Measurements from ENCODE around the gene IFIH1. TPM values are rescaled to one million over a fixed set of nuclear protein-coding genes. Genes with fewer than 3 reads are reported as not detected.

IFIH1 gene
- total and polyA plus RNA-seq, 2 of the 8 experiments (the other 6 are each of a cell fraction or from before 2014, with no cell fraction given) = 0.32 to 2.0 TPM

DNA sequence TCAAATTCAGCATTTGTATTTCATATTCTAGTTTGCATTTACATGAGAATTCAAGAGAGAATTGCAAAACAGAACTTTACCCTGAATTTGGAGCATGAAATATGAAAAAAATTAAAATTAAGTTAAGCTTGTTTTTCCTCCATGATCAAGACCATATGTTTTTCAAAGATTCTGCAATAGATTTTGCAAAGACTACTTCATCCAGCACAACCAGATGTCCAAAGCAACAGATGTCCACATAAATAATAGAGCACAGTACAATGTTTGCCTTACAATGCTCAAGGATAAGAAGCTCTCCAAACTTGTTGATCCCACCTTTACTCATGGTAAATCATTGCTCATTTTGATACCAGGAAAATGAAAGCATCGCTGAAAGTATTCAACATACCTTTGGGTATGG lies 100.9 kb downstream of the IFIH1 start:
- Histone ChIP-seq H2AK5ac (ENCODE audit: low read depth, low read length) (no peak overlapping the region), H3K14ac (ENCODE audit: insufficient read length) (no peak overlapping the region), H2BK12ac (ENCODE audit: low read depth, low read length) (no peak overlapping the region), H3K56ac (replicated peaks; ENCODE audit: insufficient read length, low read depth, low read length) (no peak overlapping the region), H3K4ac (replicated peaks; ENCODE audit: insufficient read length, low read depth, low read length) (no peak overlapping the region), H2BK5ac (ENCODE audit: low read depth, low read length) (no peak overlapping the region), H3K79me1 (ENCODE audit: low read depth, low read length) (no peaks in the 10 kb centered on the region), H4K5ac (ENCODE audit: insufficient read length, low read depth, low read length) (no peak overlapping the region), H3K27ac (ENCODE audit: low read depth, low read length) (no peak overlapping the region), H3K36me3 (ENCODE audit: control insufficient read depth in 2 of 4, insufficient read depth in 4 of 4, low read length in 3 of 4) (no peaks in the 10 kb centered on the region), H4K20me1 (replicated peaks in 1 of 2; ENCODE audit: control insufficient read depth in 1 of 2, insufficient read depth in 2 of 2, low read length in 2 of 2) (no peaks in the 10 kb centered on the region), H2BK120ac (replicated peaks; ENCODE audit: low read depth, low read length) (no peak overlapping the region), H3K9me3 (ENCODE audit: insufficient read depth in 2 of 2, low read depth in 1 of 2, low read length in 1 of 2) (no peaks in the 10 kb centered on the region), H3K23me2 (ENCODE audit: low read depth, low read length) (no peaks in the 10 kb centered on the region), H3K4me1 (replicated peaks in 1 of 4; ENCODE audit: control insufficient read depth in 3 of 4, insufficient read depth in 4 of 4, low read length in 3 of 4) (no peaks in the 10 kb centered on the region), H3K79me2 (ENCODE audit: control insufficient read depth in 1 of 2, insufficient read depth in 2 of 2, low read length in 2 of 2) (no peaks in the 10 kb centered on the region), H3K18ac (ENCODE audit: extremely low read depth, low read length) (no peak overlapping the region), H3K27me3 (replicated peaks in 1 of 4; ENCODE audit: control insufficient read depth in 3 of 4, extremely low read depth in 1 of 4, insufficient read depth in 3 of 4, low read length in 3 of 4) (no peaks in the 10 kb centered on the region), H3K9ac (replicated peaks in 1 of 4; ENCODE audit: extremely low read depth in 1 of 4, low read depth in 3 of 4, low read length in 3 of 4) (no peak overlapping the region), H2BK15ac (ENCODE audit: low read length) (no peak overlapping the region), H3K4me3 (ENCODE audit: extremely low read depth in 1 of 4, insufficient read depth in 2 of 4, low read depth in 3 of 4, low read length in 4 of 4) (no peak overlapping the region), H3K23ac (ENCODE audit: insufficient read length) (no peak overlapping the region), H2BK20ac (ENCODE audit: low read length) (no peak overlapping the region), H3K4me2 (ENCODE audit: insufficient read depth in 1 of 2, low read depth in 2 of 2, low read length in 2 of 2) (no peak overlapping the region), H4K91ac (replicated peaks; ENCODE audit: insufficient read length, low read length) (no peak overlapping the region), H4K8ac (ENCODE audit: extremely low read depth, insufficient read depth, low read length) (no peak overlapping the region), H2AFZ (ENCODE audit: low read length) (no peak overlapping the region)
- FAIRE-seq = no peak
- DNase-seq (ENCODE audit: low read depth in 1 of 2, low spot score in 2 of 2) = no peak
- TF ChIP-seq SAP30 (IDR thresholded peaks at IDR 0.05; ENCODE audit: insufficient read depth, insufficient replicate concordance, low read length) (no peak), TEAD4 (IDR thresholded peaks at IDR 0.05; ENCODE audit: low read depth, low read length) (no peak), SIX5 (IDR thresholded peaks at IDR 0.05; ENCODE audit: low read depth, low read length) (no peak), CTBP2 (IDR thresholded peaks at IDR 0.05; ENCODE audit: borderline replicate concordance, insufficient read depth, insufficient read length, low read length) (no peak), CEBPB (IDR thresholded peaks at IDR 0.05; ENCODE audit: low read depth, low read length) (no peak), RFX5 (IDR thresholded peaks at IDR 0.05; ENCODE audit: borderline replicate concordance, low read depth, low read length) (no peak), RAD21 (IDR thresholded peaks at IDR 0.05 in 1 of 2, conservative IDR thresholded peaks at IDR 0.05 in 1 of 2; ENCODE audit: low read depth in 2 of 2, low read length in 2 of 2) (no peak)
- TF ChIP-seq, protein P1, sequence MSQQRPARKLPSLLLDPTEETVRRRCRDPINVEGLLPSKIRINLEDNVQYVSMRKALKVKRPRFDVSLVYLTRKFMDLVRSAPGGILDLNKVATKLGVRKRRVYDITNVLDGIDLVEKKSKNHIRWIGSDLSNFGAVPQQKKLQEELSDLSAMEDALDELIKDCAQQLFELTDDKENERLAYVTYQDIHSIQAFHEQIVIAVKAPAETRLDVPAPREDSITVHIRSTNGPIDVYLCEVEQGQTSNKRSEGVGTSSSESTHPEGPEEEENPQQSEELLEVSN (IDR thresholded peaks at IDR 0.05) = no peak
- TF ChIP-seq, protein P2, sequence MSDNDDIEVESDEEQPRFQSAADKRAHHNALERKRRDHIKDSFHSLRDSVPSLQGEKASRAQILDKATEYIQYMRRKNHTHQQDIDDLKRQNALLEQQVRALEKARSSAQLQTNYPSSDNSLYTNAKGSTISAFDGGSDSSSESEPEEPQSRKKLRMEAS (IDR thresholded peaks at IDR 0.05) = no peak
- CTCF ChIA-PET (ENCODE audit: partially characterized antibody) = interaction anchor here (1.2 to 9.8 kb wide), 2 partner anchors 80 to 86 kb away, joined by 3 to 188 read pairs; no protein-coding TSS in a partner anchor
- 96% methylated on average over 1 of the region's 1 CpG; no CpG with 5 or more reads in 1 of the 2 experiments for WGBS, 2 experiments (ENCODE audit: extremely low coverage in 1 of 2, insufficient coverage in 1 of 2, insufficient read length in 1 of 2, insufficient replicate concordance in 2 of 2, low coverage in 1 of 2, low lambda C conversion rate in 2 of 2, missing lambda C conversion rate in 1 of 2)
- POLR2A ChIA-PET (ENCODE audit: partially characterized antibody) = no interaction called here

Measured in H1 (cell line).